Measurements from ENCODE around the gene ZNF519. TPM values are rescaled to one million over a fixed set of nuclear protein-coding genes. Genes with fewer than 3 reads are reported as not detected.
"Not testable (repeated sequence)": the region's sequence is repeated elsewhere in the genome, so short reads cannot be mapped to it uniquely, and the experiment has no call there.

Gene ZNF519
- total RNA-seq, 2 donors from 2014 or later, result 24.6 to 31.9 TPM

DNA sequence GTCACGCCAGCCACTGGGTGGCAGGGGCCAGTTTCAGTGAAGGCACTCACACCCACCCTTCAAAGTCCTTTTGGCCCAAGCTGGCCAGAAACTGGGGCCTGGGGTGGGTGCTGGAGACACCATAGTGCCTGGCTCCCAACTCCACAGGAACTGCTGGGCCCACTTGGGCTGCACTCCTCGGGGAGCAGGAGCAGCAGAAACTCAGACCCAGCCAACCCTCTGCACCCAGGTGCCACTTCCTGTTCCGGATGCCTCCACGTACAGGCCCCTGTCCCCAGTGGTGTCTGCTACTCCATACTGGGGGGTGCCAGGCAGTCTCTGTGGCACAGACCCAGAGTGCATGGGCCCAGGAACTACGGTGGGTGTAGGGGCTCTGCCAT, 42.5 kb upstream of the ZNF519 start:
- Mint-ChIP-seq H3K36me3 (ENCODE audit: low read depth) (no peaks in the 10 kb centered on the region), H3K27me3 (ENCODE audit: insufficient read depth) (no peaks in the 10 kb centered on the region), H3K4me3 (no peak overlapping the region), H3K9me3 (peaks cover 75% of the 10 kb centered on the region), H3K4me1 (no peaks in the 10 kb centered on the region), H3K27ac (no peak overlapping the region)
- no peaks in the 10 kb centered on the region for H3K9me3 ChIP-seq (ENCODE audit: control insufficient read depth, low read length)
- H3K4me3 ChIP-seq (ENCODE audit: low read length), result no peak overlapping the region
- no peak overlapping the region for H3K9ac ChIP-seq (ENCODE audit: extremely low read depth, low read length, poor library complexity, severe bottlenecking)
- H3K4me1 ChIP-seq (ENCODE audit: control insufficient read depth, insufficient read depth, low read length), result no peaks in the 10 kb centered on the region
- TF ChIP-seq, protein P1, sequence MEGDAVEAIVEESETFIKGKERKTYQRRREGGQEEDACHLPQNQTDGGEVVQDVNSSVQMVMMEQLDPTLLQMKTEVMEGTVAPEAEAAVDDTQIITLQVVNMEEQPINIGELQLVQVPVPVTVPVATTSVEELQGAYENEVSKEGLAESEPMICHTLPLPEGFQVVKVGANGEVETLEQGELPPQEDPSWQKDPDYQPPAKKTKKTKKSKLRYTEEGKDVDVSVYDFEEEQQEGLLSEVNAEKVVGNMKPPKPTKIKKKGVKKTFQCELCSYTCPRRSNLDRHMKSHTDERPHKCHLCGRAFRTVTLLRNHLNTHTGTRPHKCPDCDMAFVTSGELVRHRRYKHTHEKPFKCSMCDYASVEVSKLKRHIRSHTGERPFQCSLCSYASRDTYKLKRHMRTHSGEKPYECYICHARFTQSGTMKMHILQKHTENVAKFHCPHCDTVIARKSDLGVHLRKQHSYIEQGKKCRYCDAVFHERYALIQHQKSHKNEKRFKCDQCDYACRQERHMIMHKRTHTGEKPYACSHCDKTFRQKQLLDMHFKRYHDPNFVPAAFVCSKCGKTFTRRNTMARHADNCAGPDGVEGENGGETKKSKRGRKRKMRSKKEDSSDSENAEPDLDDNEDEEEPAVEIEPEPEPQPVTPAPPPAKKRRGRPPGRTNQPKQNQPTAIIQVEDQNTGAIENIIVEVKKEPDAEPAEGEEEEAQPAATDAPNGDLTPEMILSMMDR (conservative IDR thresholded peaks at IDR 0.05), result no peak
- H3K36me3 ChIP-seq (ENCODE audit: control insufficient read depth, insufficient read depth, low read length), result no peaks in the 10 kb centered on the region
- H3K27ac ChIP-seq (ENCODE audit: low read depth, low read length), result no peak overlapping the region
- no peak for DNase-seq
- no peaks in the 10 kb centered on the region for H3K27me3 ChIP-seq (ENCODE audit: control insufficient read depth, insufficient read depth, low read length, poor library complexity, severe bottlenecking)
- WGBS, 2 experiments (ENCODE audit: insufficient coverage in 1 of 2, insufficient read length in 1 of 2), result 82 to 83% methylated on average over 5 of the region's 5 CpGs

DNA sequence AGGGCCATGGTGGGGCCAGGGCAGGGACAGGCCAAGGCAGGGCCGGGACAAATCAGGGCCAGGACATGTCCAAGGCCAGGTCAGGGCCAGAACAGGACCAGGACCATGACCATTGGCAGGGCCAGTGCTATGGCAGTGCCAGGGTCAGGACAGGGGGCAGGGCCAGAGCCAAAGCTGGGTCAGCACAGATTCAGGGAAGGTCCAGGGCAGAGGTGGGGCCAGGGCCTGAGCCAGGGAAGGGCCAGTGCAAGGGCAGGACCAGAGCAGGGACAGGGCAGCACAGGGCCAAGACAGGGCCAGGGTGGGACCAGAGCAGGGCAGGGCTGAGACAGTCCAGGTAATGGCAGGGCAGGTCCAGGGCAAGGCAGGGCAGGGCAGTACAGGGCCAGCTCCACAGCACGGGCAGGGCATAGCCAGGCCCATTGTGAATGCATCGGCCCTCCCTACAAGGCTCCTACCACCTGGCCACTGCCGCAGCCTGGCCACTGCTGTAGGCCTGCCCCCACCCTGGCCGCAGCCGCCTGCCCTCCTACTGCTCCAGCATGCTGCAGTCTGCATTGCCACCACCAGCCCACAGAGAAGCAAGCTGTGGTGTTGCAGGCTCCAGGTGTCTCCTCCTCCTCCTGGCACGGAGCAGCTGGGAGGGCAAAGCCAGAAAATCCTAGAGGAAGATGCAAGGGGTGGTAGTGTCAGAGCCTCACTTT, 41.9 kb upstream of the ZNF519 start:
- not testable (repeated sequence) for H3K4me3 Mint-ChIP-seq; DNase-seq; H3K36me3 Mint-ChIP-seq (ENCODE audit: low read depth); H3K27ac Mint-ChIP-seq; H3K9me3 ChIP-seq (ENCODE audit: control insufficient read depth, low read length); H3K9ac ChIP-seq (ENCODE audit: extremely low read depth, low read length, poor library complexity, severe bottlenecking); H3K27me3 ChIP-seq (ENCODE audit: control insufficient read depth, insufficient read depth, low read length, poor library complexity, severe bottlenecking); H3K4me1 Mint-ChIP-seq; H3K36me3 ChIP-seq (ENCODE audit: control insufficient read depth, insufficient read depth, low read length); H3K4me3 ChIP-seq (ENCODE audit: low read length); H3K27ac ChIP-seq (ENCODE audit: low read depth, low read length); H3K27me3 Mint-ChIP-seq (ENCODE audit: insufficient read depth); H3K4me1 ChIP-seq (ENCODE audit: control insufficient read depth, insufficient read depth, low read length)
- 96% methylated on average over 4 of the region's 7 CpGs; no CpG with 5 or more reads in 1 of the 2 experiments for WGBS, 2 experiments (ENCODE audit: insufficient coverage in 1 of 2, insufficient read length in 1 of 2)
- peaks cover 76% of the 10 kb centered on the region for H3K9me3 Mint-ChIP-seq

DNA sequence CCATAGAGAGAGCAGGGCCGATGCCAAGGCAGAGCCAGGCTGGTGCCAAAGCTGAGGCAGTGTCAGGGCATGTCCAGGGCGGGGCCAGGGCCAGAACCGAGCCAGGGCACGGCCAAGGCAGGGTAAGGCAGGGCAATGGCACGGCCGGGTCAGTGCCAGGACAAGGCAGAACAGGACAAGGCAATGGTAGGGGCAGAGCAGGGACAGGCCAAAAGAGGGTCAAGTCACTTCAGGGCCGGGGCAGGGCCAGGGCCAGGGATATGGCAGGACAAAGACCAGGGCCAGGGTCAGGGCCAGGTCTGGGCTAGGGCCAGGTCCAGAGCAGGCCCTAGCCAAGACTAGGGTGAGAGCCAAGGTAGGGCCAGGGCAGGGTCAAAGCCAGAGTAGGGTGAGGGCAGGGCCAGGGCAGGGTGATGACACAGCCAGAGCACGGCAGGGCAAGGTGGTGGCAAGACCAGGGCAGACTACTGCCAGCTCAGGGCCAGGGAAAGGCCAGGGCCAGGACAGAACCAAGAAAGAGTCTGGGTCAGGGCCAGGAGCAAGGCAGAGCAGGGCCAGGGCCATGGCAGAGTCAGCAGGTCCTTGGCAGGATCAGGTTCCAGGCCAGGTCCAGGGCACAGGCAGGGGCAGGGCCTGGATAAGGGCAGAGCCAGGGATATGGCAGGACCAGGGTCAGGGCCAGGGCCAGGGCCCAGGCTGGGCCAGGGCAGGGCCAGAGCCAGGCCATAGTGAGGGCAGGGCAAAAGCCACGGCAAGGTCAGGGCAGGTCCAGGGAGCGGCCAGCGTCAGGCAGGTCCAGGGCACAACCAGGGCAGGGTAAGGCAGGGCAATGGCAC, 41.1 kb upstream of the ZNF519 start:
- H3K27me3 ChIP-seq (ENCODE audit: control insufficient read depth, insufficient read depth, low read length, poor library complexity, severe bottlenecking); H3K36me3 ChIP-seq (ENCODE audit: control insufficient read depth, insufficient read depth, low read length); H3K4me1 ChIP-seq (ENCODE audit: control insufficient read depth, insufficient read depth, low read length); H3K27me3 Mint-ChIP-seq (ENCODE audit: insufficient read depth); H3K9ac ChIP-seq (ENCODE audit: extremely low read depth, low read length, poor library complexity, severe bottlenecking); H3K27ac Mint-ChIP-seq; H3K4me3 Mint-ChIP-seq; H3K4me3 ChIP-seq (ENCODE audit: low read length); H3K9me3 ChIP-seq (ENCODE audit: control insufficient read depth, low read length); DNase-seq; H3K36me3 Mint-ChIP-seq (ENCODE audit: low read depth); H3K4me1 Mint-ChIP-seq; H3K27ac ChIP-seq (ENCODE audit: low read depth, low read length): not testable (repeated sequence)
- peaks cover 75% of the 10 kb centered on the region for H3K9me3 Mint-ChIP-seq
- WGBS, 2 experiments (ENCODE audit: insufficient coverage in 1 of 2, insufficient read length in 1 of 2), result 70 to 73% methylated on average over 7 to 11 of the region's 11 CpGs

DNA sequence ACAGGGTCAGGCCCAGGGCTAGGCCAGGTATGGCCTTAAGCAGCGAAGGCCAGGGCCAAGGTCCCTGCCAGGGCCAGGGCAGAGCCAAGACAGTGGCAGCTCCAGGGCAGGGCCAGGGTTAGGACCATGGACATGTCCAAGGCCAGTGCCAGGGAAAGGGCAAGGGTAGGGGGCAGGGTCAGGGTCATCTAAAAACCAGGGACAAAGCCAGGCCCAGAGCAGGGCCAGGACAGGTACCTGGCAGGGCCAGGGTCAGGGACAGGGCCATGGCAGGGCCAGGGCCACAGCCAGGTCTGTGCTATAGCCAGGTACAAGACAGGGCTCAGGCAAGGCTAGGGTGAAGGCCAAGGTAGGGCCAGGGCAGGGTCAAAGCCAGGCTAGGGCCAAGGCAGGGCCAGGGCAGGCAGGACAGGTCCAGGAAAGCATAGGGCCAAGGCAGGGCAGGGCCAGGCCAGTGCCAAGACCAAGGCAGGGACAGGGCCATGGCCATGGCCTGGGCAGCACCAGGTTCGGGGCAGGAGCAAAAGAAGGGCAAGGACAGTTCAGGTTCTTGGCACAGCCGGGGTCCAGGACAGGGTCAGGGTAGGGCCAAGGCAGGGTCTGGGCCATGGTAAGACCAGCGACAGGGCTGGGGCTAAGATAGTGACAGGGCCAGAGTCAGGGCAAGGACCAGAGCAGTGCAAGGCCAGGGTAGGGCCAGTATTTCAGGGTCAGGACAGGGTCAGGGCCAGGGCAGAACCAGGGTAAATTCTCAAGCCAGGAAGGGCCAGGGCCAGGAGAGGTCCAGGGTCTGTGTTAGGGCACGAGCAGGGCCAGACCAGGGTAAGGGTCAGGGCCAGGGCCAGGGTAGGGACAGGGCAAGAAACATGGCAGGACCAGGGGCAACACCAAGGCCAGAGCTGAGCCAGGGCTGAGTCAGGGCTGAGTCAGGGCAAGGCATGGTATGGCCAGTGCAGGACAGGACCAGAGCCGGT, 40.2 kb upstream of the ZNF519 start:
- DNase-seq; H3K9me3 ChIP-seq (ENCODE audit: control insufficient read depth, low read length); H3K27me3 ChIP-seq (ENCODE audit: control insufficient read depth, insufficient read depth, low read length, poor library complexity, severe bottlenecking); H3K4me1 Mint-ChIP-seq; H3K9ac ChIP-seq (ENCODE audit: extremely low read depth, low read length, poor library complexity, severe bottlenecking); H3K36me3 ChIP-seq (ENCODE audit: control insufficient read depth, insufficient read depth, low read length); H3K4me3 Mint-ChIP-seq; H3K4me3 ChIP-seq (ENCODE audit: low read length); H3K36me3 Mint-ChIP-seq (ENCODE audit: low read depth); H3K27me3 Mint-ChIP-seq (ENCODE audit: insufficient read depth); H3K27ac Mint-ChIP-seq; H3K27ac ChIP-seq (ENCODE audit: low read depth, low read length); H3K4me1 ChIP-seq (ENCODE audit: control insufficient read depth, insufficient read depth, low read length): not testable (repeated sequence)
- H3K9me3 Mint-ChIP-seq, result peaks cover 77% of the 10 kb centered on the region
- WGBS, 2 experiments (ENCODE audit: insufficient coverage in 1 of 2, insufficient read length in 1 of 2), result 76 to 77% methylated on average over 3 to 5 of the region's 6 CpGs

DNA sequence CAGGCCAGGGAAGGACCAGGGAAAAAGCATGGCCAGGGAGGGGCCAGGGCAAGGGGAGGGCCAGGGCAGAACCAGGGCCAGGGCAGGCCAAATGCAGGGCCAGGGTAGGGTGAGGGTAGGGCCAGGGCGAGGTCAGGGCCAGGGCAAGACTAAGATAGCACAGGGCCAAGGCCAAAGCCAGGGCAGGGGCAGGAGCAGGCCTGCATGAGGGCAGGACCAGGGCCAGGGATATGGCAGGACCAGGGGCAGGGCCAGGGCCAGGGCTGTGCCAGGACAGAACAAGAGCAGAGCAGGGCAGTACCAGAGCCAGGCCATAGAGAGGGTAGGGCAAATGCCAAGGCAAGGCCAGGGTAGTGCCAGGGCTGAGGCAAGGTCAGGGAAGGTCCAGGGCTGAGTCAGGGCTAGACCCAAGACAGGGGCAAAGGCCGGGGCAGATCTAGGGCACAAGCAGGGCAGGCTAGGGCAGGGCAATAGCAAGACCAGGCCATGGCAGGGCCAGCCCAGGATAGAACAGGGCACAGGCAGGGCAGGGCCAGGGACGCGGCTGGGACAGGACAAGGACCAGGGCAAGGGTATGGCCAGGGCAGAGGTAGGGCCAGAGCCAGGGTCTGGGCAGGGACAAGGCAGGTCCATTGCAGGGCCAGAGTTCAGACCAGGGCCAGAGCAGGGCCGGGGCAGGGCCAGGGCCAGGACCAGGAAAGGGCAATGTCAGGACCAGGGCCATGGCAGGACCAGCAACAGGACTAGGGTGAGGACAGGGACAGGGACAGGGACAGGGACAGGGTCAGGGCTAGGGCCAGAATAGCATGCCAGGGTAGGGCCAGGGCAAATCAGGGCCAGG, 39.3 kb upstream of the ZNF519 start:
- H3K27ac Mint-ChIP-seq; H3K9me3 ChIP-seq (ENCODE audit: control insufficient read depth, low read length); H3K4me3 ChIP-seq (ENCODE audit: low read length); H3K36me3 ChIP-seq (ENCODE audit: control insufficient read depth, insufficient read depth, low read length); H3K4me1 Mint-ChIP-seq; H3K27me3 Mint-ChIP-seq (ENCODE audit: insufficient read depth); H3K36me3 Mint-ChIP-seq (ENCODE audit: low read depth); H3K27ac ChIP-seq (ENCODE audit: low read depth, low read length); H3K9ac ChIP-seq (ENCODE audit: extremely low read depth, low read length, poor library complexity, severe bottlenecking); H3K4me1 ChIP-seq (ENCODE audit: control insufficient read depth, insufficient read depth, low read length); H3K4me3 Mint-ChIP-seq; DNase-seq; H3K27me3 ChIP-seq (ENCODE audit: control insufficient read depth, insufficient read depth, low read length, poor library complexity, severe bottlenecking): not testable (repeated sequence)
- peaks cover 73% of the 10 kb centered on the region for H3K9me3 Mint-ChIP-seq
- 73 to 93% methylated on average over 5 of the region's 5 CpGs for whole genome bisulfite sequencing, 2 experiments (ENCODE audit: insufficient coverage in 1 of 2, insufficient read length in 1 of 2)

Data from endodermal cell (in vitro differentiated cells).